Gastrocnemius medialis (tissue), 4 donors: ENCODE measurements around the gene ZC3H12C. TPM values are rescaled to one million over a fixed set of nuclear protein-coding genes. Genes with fewer than 3 reads are reported as not detected.

Experiments
- ATAC-seq, 2 donors: fragments of 150-250 bp; one replicate each; pipeline ENCODE4 v1.9.1; 2016
- DNase-seq, 2 donors: peaks; one replicate each; pipeline ENCODE4 v3.0.0-alpha.2; 2019
- H3K27ac ChIP-seq, 4 donors: fragments of 200-600 bp; sonication (generic); 1 replicate in 1 of 4; 2 replicates in 3 of 4; pipeline ENCODE4 v1.5.1; 2016 to 2018; ENCODE audit warnings: mild to moderate bottlenecking in 2 of 4, moderate library complexity in 1 of 4
- H3K27me3 ChIP-seq, 3 donors: fragments of 200-600 bp; sonication (generic) in 2 of 3; 1 replicate in 1 of 3; 2 replicates in 2 of 3; pipeline versions ENCODE4 v1.5.1 to v1.6.0; 2016 to 2019; ENCODE audit warnings: mild to moderate bottlenecking in 1 of 3, moderate library complexity in 1 of 3
- H3K36me3 ChIP-seq, 2 donors: fragments of 200-600 bp; sonication (generic) in 1 of 2; one replicate each; pipeline ENCODE4 v1.5.1; 2017 to 2018
- H3K4me1 ChIP-seq, 2 donors: fragments of 200-600 bp; sonication (generic) in 1 of 2; one replicate each; pipeline ENCODE4 v1.5.1; 2016 to 2017; ENCODE audit warnings: mild to moderate bottlenecking in 2 of 2
- H3K4me3 ChIP-seq, 4 donors: fragments of 200-600 bp; sonication (generic) in 3 of 4; 1 replicate in 1 of 4; 2 replicates in 3 of 4; pipeline ENCODE4 v1.5.1; 2016 to 2019; ENCODE audit warnings: mild to moderate bottlenecking in 2 of 4
- H3K9me3 ChIP-seq, 3 donors: fragments of 200-600 bp; sonication (generic) in 2 of 3; 1 replicate in 1 of 3; 2 replicates in 2 of 3; pipeline ENCODE4 v1.5.1; 2016 to 2019
- CTCF ChIP-seq, 5 experiments: fragments of 450-650 bp in 3 of 5; fragments of 200-600 bp in 2 of 5; sonication (generic) in 2 of 5; IDR thresholded peaks in 4 of 5; conservative IDR thresholded peaks in 1 of 5; 1 replicate in 4 of 5; 2 replicates in 1 of 5; pipeline ENCODE4 v1.5.1; 2016 to 2019; ENCODE audit warnings: antibody characterized with exemption in 5 of 5, mild to moderate bottlenecking in 3 of 5, moderate library complexity in 3 of 5
- POLR2A ChIP-seq, 2 donors: fragments of 450-650 bp; IDR thresholded peaks; one replicate each; pipeline ENCODE4 v1.6.1; 2017; ENCODE audit warnings: antibody characterized with exemption in 2 of 2, mild to moderate bottlenecking in 2 of 2, moderate library complexity in 2 of 2
- in situ Hi-C, 4 donors: fragments of 200-750 bp; cut with MboI; loops; one replicate each; pipeline versions ENCODE4 v1.15.0 to v1.8.0; 2017; ENCODE audit warnings: low sequenced_read_pairs in 4 of 4
- intact Hi-C: fragments of 100-400 bp; cut with DNase I; formaldehyde crosslinking; loops from one replicate; pipeline ENCODE4 v1.15.1; 2023; ENCODE audit warnings: low total_unique reads
- total RNA-seq, 4 donors: library from RNA; depleted of rRNA; stranded (reverse); fragments of >200 nt; gene quantifications; one replicate each; pipeline versions ENCODE4 v1.1.0 to v1.2.3, GENCODE V29; 2016

Gene ZC3H12C
- total RNA-seq, 4 donors from 2014 or later: 20.9 to 41.1 (median 30.9) TPM

- no peaks in the 10 kb centered on the region for H3K4me1 ChIP-seq
- no peaks in the 10 kb centered on the region for H3K27me3 ChIP-seq
- no peak for ATAC-seq
- intact Hi-C loops (no loop called here), in situ Hi-C loops (no loop called here)
- H3K36me3 ChIP-seq: peaks cover 0 to 29% of the 10 kb centered on the region in 2 donors
- no peak for DNase-seq
- TF ChIP-seq POLR2A (IDR thresholded peaks at IDR 0.05): no peak
- TF ChIP-seq CTCF (IDR thresholded peaks at IDR 0.05 in 4 of 5, conservative IDR thresholded peaks at IDR 0.05 in 1 of 5): no peak
- H3K4me3 ChIP-seq: no peak overlapping the region
- H3K9me3 ChIP-seq: no peaks in the 10 kb centered on the region
- H3K27ac ChIP-seq: no peak overlapping the region
Measured at GRCh38 chr11:110156503-110156902, 63.3 kb downstream of the ZC3H12C start.

GRCh38 chr11:110158317-110159200 lies 65.4 kb downstream of the ZC3H12C start:
- H3K9me3 ChIP-seq: no peaks in the 10 kb centered on the region
- DNase-seq (no peak), ATAC-seq (no peak)
- H3K4me1 ChIP-seq: no peaks in the 10 kb centered on the region
- peaks cover 0 to 45% of the 10 kb centered on the region in 2 donors for H3K36me3 ChIP-seq
- TF ChIP-seq POLR2A (IDR thresholded peaks at IDR 0.05) (no peak), CTCF (IDR thresholded peaks at IDR 0.05 in 4 of 5, conservative IDR thresholded peaks at IDR 0.05 in 1 of 5) (no peak)
- in situ Hi-C loops (no loop called here), intact Hi-C loops (no loop called here)
- no peaks in the 10 kb centered on the region for H3K27me3 ChIP-seq
- H3K4me3 ChIP-seq: no peak overlapping the region
- no peak overlapping the region for H3K27ac ChIP-seq

- Histone ChIP-seq H3K4me3 (no peak overlapping the region), H3K9me3 (no peaks in the 10 kb centered on the region), H3K4me1 (no peaks in the 10 kb centered on the region), H3K27me3 (no peaks in the 10 kb centered on the region), H3K27ac (no peak overlapping the region), H3K36me3 (peaks cover 0 to 51% of the 10 kb centered on the region in 2 donors)
- intact Hi-C loops: no loop called here
- DNase-seq (no peak), ATAC-seq (no peak)
- TF ChIP-seq CTCF (IDR thresholded peaks at IDR 0.05 in 4 of 5, conservative IDR thresholded peaks at IDR 0.05 in 1 of 5) (no peak), POLR2A (IDR thresholded peaks at IDR 0.05) (no peak)
- in situ Hi-C loops: no loop called here
Measured at GRCh38 chr11:110159476-110159875, 66.3 kb downstream of the ZC3H12C start.

GRCh38 chr11:110160016-110160415 lies 66.8 kb downstream of the ZC3H12C start:
- H3K36me3 ChIP-seq: peaks cover 0 to 56% of the 10 kb centered on the region in 2 donors
- no peak for TF ChIP-seq CTCF (IDR thresholded peaks at IDR 0.05 in 4 of 5, conservative IDR thresholded peaks at IDR 0.05 in 1 of 5)
- TF ChIP-seq POLR2A (IDR thresholded peaks at IDR 0.05): no peak
- no peak for ATAC-seq
- no peaks in the 10 kb centered on the region for H3K9me3 ChIP-seq
- DNase-seq: no peak
- H3K4me1 ChIP-seq: no peaks in the 10 kb centered on the region
- H3K27me3 ChIP-seq: no peaks in the 10 kb centered on the region
- H3K4me3 ChIP-seq: no peak overlapping the region
- no peak overlapping the region for H3K27ac ChIP-seq
- in situ Hi-C loops (no loop called here), intact Hi-C loops (no loop called here)
